ENCODE results near the gene NUP93.

The NUP93 gene

GRCh38 chr16:56758930-56759329, 29.0 kb downstream of the NUP93 start:
- no peak for TF ChIP-seq POLR2AphosphoS5 (IDR thresholded peaks at IDR 0.05; ENCODE audit: borderline replicate concordance, low read depth, low read length)
- no peak for TF ChIP-seq FOXP2 (optimal IDR thresholded peaks at IDR 0.05; ENCODE audit: control extremely low read depth, extremely low read length, insufficient read depth)
- TF ChIP-seq EZH2 (IDR thresholded peaks at IDR 0.05), result no peak
- Histone ChIP-seq H3K27ac (no peak overlapping the region), H3K9me3 (ENCODE audit: low read depth, low read length) (no peaks in the 10 kb centered on the region), H3K9ac (ENCODE audit: insufficient read length) (no peak overlapping the region), H3K4me3 (no peak overlapping the region), H3K36me3 (ENCODE audit: insufficient read depth, low read length) (peaks cover 4% of the 10 kb centered on the region; the same call in 1 of the 2 replicates)
- no peak for DNase-seq (ENCODE audit: low read depth, low spot score)

DNA sequence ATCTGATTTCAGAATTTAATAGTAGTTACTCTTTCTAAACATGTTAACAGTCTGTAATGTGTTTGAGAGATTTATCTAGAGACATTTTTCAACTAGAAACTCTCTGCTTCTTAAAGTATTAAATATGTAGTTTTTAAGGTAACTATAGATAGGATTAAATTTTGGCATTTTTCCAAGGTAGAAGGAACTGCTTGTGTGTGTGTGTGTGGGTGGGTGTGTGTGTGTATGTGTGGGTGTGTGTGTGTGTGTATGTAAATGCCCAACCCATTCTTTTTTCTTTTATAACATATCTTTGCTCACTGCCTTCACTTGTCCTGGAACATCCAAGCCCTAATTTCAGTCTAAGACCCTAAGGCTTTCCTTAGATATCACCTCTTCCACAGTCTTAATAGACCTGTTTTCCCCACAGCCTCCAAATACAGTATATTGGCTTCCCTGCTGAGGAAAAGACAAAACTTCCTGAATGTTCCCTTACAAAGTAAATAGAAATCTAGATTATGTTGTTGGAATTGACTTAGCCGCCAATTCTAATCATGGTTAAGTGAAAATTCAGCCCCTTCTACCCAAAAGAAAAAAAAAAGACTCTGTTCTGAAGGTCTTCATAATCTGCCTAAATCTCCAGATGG, 33.5 kb downstream of the NUP93 start:
- TF ChIP-seq EZH2 (IDR thresholded peaks at IDR 0.05) (no peak), FOXP2 (optimal IDR thresholded peaks at IDR 0.05; ENCODE audit: control extremely low read depth, extremely low read length, insufficient read depth) (no peak), POLR2AphosphoS5 (IDR thresholded peaks at IDR 0.05; ENCODE audit: borderline replicate concordance, low read depth, low read length) (no peak)
- Histone ChIP-seq H3K36me3 (ENCODE audit: insufficient read depth, low read length) (peaks cover 4% of the 10 kb centered on the region; the same call in 1 of the 2 replicates), H3K9ac (ENCODE audit: insufficient read length) (no peak overlapping the region), H3K27ac (no peak overlapping the region), H3K4me3 (no peak overlapping the region), H3K9me3 (ENCODE audit: low read depth, low read length) (no peaks in the 10 kb centered on the region)
- DNase-seq (ENCODE audit: low read depth, low spot score), result no peak

GRCh38 chr16:56764835-56765234, 34.9 kb downstream of the NUP93 start:
- TF ChIP-seq FOXP2 (optimal IDR thresholded peaks at IDR 0.05; ENCODE audit: control extremely low read depth, extremely low read length, insufficient read depth) (no peak), POLR2AphosphoS5 (IDR thresholded peaks at IDR 0.05; ENCODE audit: borderline replicate concordance, low read depth, low read length) (no peak), EZH2 (IDR thresholded peaks at IDR 0.05) (no peak)
- H3K36me3 ChIP-seq (ENCODE audit: insufficient read depth, low read length), result peaks cover 3% of the 10 kb centered on the region; the same call in 1 of the 2 replicates
- no peak overlapping the region for H3K27ac ChIP-seq
- no peaks in the 10 kb centered on the region for H3K9me3 ChIP-seq (ENCODE audit: low read depth, low read length)
- no peak overlapping the region for H3K9ac ChIP-seq (ENCODE audit: insufficient read length)
- DNase-seq (ENCODE audit: low read depth, low spot score), result no peak
- H3K4me3 ChIP-seq, result no peak overlapping the region

DNA sequence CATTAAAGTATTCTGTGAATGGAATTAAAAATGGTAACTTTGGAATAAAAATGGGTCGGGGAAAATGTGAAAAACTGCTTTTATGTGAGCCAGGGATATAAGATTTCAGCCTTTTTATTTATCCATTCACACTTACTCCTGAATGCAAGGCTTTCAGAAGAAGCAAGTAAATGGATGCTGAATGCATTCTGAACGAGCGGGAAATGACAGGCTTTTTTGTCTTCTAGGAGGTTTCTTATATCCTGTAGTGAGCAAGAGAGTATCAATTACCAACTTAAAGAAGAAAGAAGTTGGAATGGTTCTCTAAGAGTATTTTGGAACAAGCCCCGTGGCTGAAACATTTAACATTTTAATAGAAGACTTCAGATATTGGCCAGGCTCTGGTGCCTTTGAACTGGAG, 36.0 kb downstream of the NUP93 start:
- Histone ChIP-seq H3K36me3 (ENCODE audit: insufficient read depth, low read length) (no peaks in the 10 kb centered on the region), H3K4me3 (no peak overlapping the region), H3K9ac (ENCODE audit: insufficient read length) (no peak overlapping the region), H3K9me3 (ENCODE audit: low read depth, low read length) (no peaks in the 10 kb centered on the region), H3K27ac (no peak overlapping the region)
- TF ChIP-seq EZH2 (IDR thresholded peaks at IDR 0.05) (no peak), FOXP2 (optimal IDR thresholded peaks at IDR 0.05; ENCODE audit: control extremely low read depth, extremely low read length, insufficient read depth) (no peak), POLR2AphosphoS5 (IDR thresholded peaks at IDR 0.05; ENCODE audit: borderline replicate concordance, low read depth, low read length) (no peak)
- no peak for DNase-seq (ENCODE audit: low read depth, low spot score)

DNA sequence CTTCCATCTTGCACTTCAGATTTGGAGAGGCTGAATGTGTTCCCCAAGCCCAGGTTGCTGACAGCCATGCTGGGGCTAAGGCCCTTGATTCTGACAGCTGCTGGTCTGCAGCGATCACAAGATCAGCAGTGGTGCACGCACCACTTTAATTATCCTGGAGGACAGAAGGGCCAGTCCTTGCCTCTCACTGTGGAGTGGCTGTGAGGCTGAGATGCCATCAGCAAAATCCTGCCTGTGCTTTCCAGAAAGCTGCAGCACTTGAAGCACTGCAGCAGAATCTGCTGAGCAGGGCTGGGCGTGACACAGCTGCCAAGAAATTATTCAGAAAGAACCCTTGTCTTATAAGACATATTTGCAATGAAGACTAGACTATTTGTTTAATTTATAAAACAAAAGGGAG, 37.1 kb downstream of the NUP93 start:
- TF ChIP-seq EZH2 (IDR thresholded peaks at IDR 0.05) (no peak), FOXP2 (optimal IDR thresholded peaks at IDR 0.05; ENCODE audit: control extremely low read depth, extremely low read length, insufficient read depth) (no peak), POLR2AphosphoS5 (IDR thresholded peaks at IDR 0.05; ENCODE audit: borderline replicate concordance, low read depth, low read length) (no peak)
- DNase-seq (ENCODE audit: low read depth, low spot score), result no peak
- H3K9ac ChIP-seq (ENCODE audit: insufficient read length), result no peak overlapping the region

DNA sequence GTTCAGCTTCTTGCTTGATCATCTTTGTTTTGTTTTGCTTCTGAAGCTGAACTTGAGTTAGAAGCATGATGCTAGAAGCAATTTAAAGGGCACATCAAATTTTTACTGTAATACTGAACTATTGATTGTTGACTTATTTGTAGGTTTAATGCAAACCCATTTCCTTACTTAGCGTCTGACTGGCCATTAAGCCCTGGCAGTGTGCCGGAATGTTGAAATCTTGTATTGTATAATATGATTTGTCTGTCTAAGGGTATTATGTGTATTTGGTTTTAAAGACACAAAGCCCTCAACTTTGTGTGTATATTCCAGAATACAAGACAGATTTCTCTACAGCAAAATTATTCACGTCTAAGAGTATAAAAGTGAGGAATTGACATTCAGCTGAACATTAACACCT, 39.7 kb downstream of the NUP93 start:
- Histone ChIP-seq H3K9ac (ENCODE audit: insufficient read length) (no peak overlapping the region), H3K9me3 (ENCODE audit: low read depth, low read length) (no peaks in the 10 kb centered on the region), H3K4me3 (no peak overlapping the region), H3K36me3 (ENCODE audit: insufficient read depth, low read length) (no peaks in the 10 kb centered on the region), H3K27ac (no peak overlapping the region)
- TF ChIP-seq EZH2 (IDR thresholded peaks at IDR 0.05), result no peak
- TF ChIP-seq FOXP2 (optimal IDR thresholded peaks at IDR 0.05; ENCODE audit: control extremely low read depth, extremely low read length, insufficient read depth), result no peak
- no peak for TF ChIP-seq POLR2AphosphoS5 (IDR thresholded peaks at IDR 0.05; ENCODE audit: borderline replicate concordance, low read depth, low read length)
- DNase-seq (ENCODE audit: low read depth, low spot score), result no peak

More for the DNA sequence above, 37.1 kb downstream of the NUP93 start:
- no peaks in the 10 kb centered on the region for H3K36me3 ChIP-seq (ENCODE audit: insufficient read depth, low read length)
- no peaks in the 10 kb centered on the region for H3K9me3 ChIP-seq (ENCODE audit: low read depth, low read length)
- H3K4me3 ChIP-seq, result no peak overlapping the region
- H3K27ac ChIP-seq, result no peak overlapping the region

DNA sequence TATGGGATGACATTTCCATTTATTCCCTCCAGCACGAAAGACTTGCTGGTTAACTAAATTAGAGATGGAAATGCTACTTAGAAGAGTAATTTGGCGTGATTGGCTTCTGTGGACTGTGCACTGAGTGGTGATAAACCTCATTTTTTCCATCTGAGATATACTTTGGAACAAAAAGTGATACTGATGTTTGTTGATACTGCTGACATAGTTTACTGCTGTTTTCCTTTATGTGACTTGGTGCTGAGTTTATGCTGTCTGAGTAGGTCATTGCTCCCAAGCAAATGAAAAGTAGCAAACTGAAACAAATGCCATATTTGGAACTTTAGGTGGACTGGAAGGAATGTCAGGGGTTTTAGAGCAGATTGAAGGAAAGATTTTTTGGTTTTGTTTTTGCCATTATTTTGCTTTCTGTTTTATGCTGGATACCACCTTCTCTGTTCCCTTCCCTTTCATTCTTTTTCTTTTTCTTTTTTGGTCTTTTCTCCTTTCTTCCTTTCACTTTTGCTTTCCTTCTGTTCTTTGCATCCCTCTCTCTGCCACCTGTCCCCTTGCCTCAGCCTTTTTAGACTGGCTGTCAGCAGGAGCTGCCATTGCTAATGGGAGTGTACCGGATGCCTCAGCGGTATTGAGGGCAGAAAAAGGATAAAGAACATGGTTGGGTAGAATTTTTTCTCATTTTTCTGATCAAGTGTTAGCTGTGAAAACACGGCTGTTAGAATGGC, 41.8 kb downstream of the NUP93 start:
- DNase-seq (ENCODE audit: low read depth, low spot score), result no peak
- Histone ChIP-seq H3K9me3 (ENCODE audit: low read depth, low read length) (no peaks in the 10 kb centered on the region), H3K27ac (no peak overlapping the region), H3K36me3 (ENCODE audit: insufficient read depth, low read length) (no peaks in the 10 kb centered on the region), H3K9ac (ENCODE audit: insufficient read length) (no peak overlapping the region), H3K4me3 (no peak overlapping the region)
- TF ChIP-seq FOXP2 (optimal IDR thresholded peaks at IDR 0.05; ENCODE audit: control extremely low read depth, extremely low read length, insufficient read depth) (no peak), POLR2AphosphoS5 (IDR thresholded peaks at IDR 0.05; ENCODE audit: borderline replicate concordance, low read depth, low read length) (no peak), EZH2 (IDR thresholded peaks at IDR 0.05) (no peak)

DNA sequence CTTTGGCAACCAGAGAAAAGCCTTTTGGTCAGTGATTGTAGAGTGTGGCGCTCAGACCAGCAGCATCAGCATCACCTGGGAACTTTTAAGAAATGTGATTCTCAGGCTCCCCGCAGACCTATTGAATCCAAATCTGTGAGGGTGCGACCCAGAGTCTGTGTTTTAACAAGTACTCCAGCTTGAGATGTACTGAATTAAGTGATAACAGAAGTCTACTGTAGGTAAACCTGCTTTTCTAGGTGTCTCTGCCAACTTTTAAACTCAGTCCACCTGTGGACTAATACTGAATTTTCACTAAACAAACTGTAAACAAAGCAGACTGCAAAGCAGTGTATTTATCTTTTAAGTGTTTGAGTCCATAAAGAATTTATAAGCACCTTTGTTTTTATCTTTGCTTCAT, 43.6 kb downstream of the NUP93 start:
- no peak overlapping the region for H3K4me3 ChIP-seq
- H3K27ac ChIP-seq, result no peak overlapping the region
- no peak overlapping the region for H3K9ac ChIP-seq (ENCODE audit: insufficient read length)
- no peak for TF ChIP-seq EZH2 (IDR thresholded peaks at IDR 0.05)
- DNase-seq (ENCODE audit: low read depth, low spot score), result no peak
- no peaks in the 10 kb centered on the region for H3K36me3 ChIP-seq (ENCODE audit: insufficient read depth, low read length)
- H3K9me3 ChIP-seq (ENCODE audit: low read depth, low read length), result no peaks in the 10 kb centered on the region
